GM12878 (cell line): ENCODE measurements around the gene ABCA2. TPM values are rescaled to one million over a fixed set of nuclear protein-coding genes. Genes with fewer than 3 reads are reported as not detected.

Source experiments
- BHLHE40 ChIP-seq, 2 experiments: fragments of 450-650 bp in 1 of 2; IDR thresholded peaks; 2 replicates each; pipeline ENCODE4 v1.6.1; 2011 to 2017; ENCODE audit warnings: low read depth in 2 of 2, borderline replicate concordance in 1 of 2, improper control_type of control experiment in 1 of 2, low read length in 1 of 2, mild to moderate bottlenecking in 1 of 2
- CREM ChIP-seq: IDR thresholded peaks from 2 replicates; pipeline ENCODE4 v1.6.1; 2014; ENCODE audit warnings: antibody characterized with exemption, low read depth
- E2F4 ChIP-seq: IDR thresholded peaks from 2 replicates; pipeline ENCODE4 v1.6.1; 2012; ENCODE audit warnings: low read depth, low read length, improper control_type of control experiment
- EGR1 ChIP-seq, 2 experiments: IDR thresholded peaks; 1 replicate in 1 of 2; 2 replicates in 1 of 2; pipeline ENCODE4 v1.6.1; 2011 to 2012; ENCODE audit warnings: low read depth in 2 of 2, low read length in 2 of 2, borderline replicate concordance in 1 of 2, mild to moderate bottlenecking in 1 of 2, moderate library complexity in 1 of 2
- ESRRA ChIP-seq: IDR thresholded peaks from 2 replicates; pipeline ENCODE4 v1.6.1; 2012; ENCODE audit warnings: mild to moderate bottlenecking, low read length, improper control_type of control experiment
- ETV6 ChIP-seq, 2 experiments: fragments of 450-650 bp in 1 of 2; IDR thresholded peaks in 1 of 2; conservative IDR thresholded peaks in 1 of 2; 2 replicates each; pipeline ENCODE4 v1.6.1; 2014; ENCODE audit warnings: antibody characterized with exemption in 1 of 2, borderline replicate concordance in 1 of 2, low read depth in 1 of 2, mild to moderate bottlenecking in 1 of 2, moderate library complexity in 1 of 2
- IKZF2 ChIP-seq, 2 experiments: fragments of 450-650 bp; IDR thresholded peaks; 2 replicates each; pipeline ENCODE4 v1.6.1; 2017; ENCODE audit warnings: mild to moderate bottlenecking in 2 of 2, moderate library complexity in 2 of 2
- IRF4 ChIP-seq: IDR thresholded peaks from 2 replicates; pipeline ENCODE4 v1.6.1; 2011; ENCODE audit warnings: low read depth, low read length
- PAX5 ChIP-seq: IDR thresholded peaks from 2 replicates; pipeline ENCODE4 v1.6.1; 2011; ENCODE audit warnings: low read depth, low read length, borderline replicate concordance
- PML ChIP-seq: IDR thresholded peaks from 2 replicates; pipeline ENCODE4 v1.6.1; 2012; ENCODE audit warnings: low read length, inconsistent platforms
- POLR2AphosphoS2 ChIP-seq: IDR thresholded peaks from 2 replicates; pipeline ENCODE4 v1.6.1; 2011; ENCODE audit warnings: low read depth, mild to moderate bottlenecking, low read length, improper control_type of control experiment, moderate library complexity
- RAD21 ChIP-seq: IDR thresholded peaks from 2 replicates; pipeline ENCODE4 v1.6.1; 2011; ENCODE audit warnings: mild to moderate bottlenecking, low read depth, low read length, moderate library complexity; ENCODE audit not compliant: insufficient read depth
- RBBP5 ChIP-seq: fragments of 200-600 bp; sonication (generic); conservative IDR thresholded peaks from 2 replicates; pipeline ENCODE4 v1.6.1; 2016
- SIX5 ChIP-seq: IDR thresholded peaks from 2 replicates; pipeline ENCODE4 v1.6.1; 2011; ENCODE audit warnings: mild to moderate bottlenecking, low read depth, low read length, moderate library complexity; ENCODE audit not compliant: severe bottlenecking
- SMARCA5 ChIP-seq: fragments of 450-650 bp; IDR thresholded peaks from 2 replicates; pipeline ENCODE4 v1.6.1; 2017; ENCODE audit warnings: mild to moderate bottlenecking
- SMC3 ChIP-seq: IDR thresholded peaks from 2 replicates; pipeline ENCODE4 v1.6.1; 2011; ENCODE audit warnings: low read length, improper control_type of control experiment, borderline replicate concordance
- SRF ChIP-seq, 2 experiments: IDR thresholded peaks; 2 replicates each; pipeline ENCODE4 v1.6.1; 2011; ENCODE audit warnings: low read depth in 2 of 2, low read length in 2 of 2, mild to moderate bottlenecking in 1 of 2, moderate library complexity in 1 of 2
- SUZ12 ChIP-seq: fragments of 200-600 bp; sonication (generic); IDR thresholded peaks from one replicate; pipeline ENCODE4 v1.6.1; 2018; ENCODE audit warnings: antibody characterized with exemption, mild to moderate bottlenecking; ENCODE audit not compliant: unreplicated experiment
- TCF3 ChIP-seq: IDR thresholded peaks from 2 replicates; pipeline ENCODE4 v1.6.1; 2012; ENCODE audit warnings: low read depth, mild to moderate bottlenecking, low read length, borderline replicate concordance; ENCODE audit not compliant: insufficient read depth
- TCF7 ChIP-seq: IDR thresholded peaks from 2 replicates; pipeline ENCODE4 v1.6.1; 2014; ENCODE audit warnings: antibody characterized with exemption, borderline replicate concordance
- YY1 ChIP-seq: IDR thresholded peaks from 2 replicates; pipeline ENCODE4 v1.6.1; 2011; ENCODE audit warnings: low read depth, mild to moderate bottlenecking, low read length
- ZNF622 ChIP-seq: fragments of 450-650 bp; IDR thresholded peaks from 2 replicates; pipeline ENCODE4 v1.6.1; 2017; ENCODE audit warnings: mild to moderate bottlenecking, inconsistent platforms
- polyA plus RNA-seq, 11 experiments: library from polyadenylated mRNA; depleted of rRNA in 4 of 11; unstranded in 6 of 11; stranded (reverse) in 5 of 11; fragments of >200 nt; fragmentation: Nextera tagmentation in 4 of 11; fragmentation: Illumina TruSeq in 1 of 11; extraction: Ambion mirVana in 4 of 11; extraction: Trizol in 1 of 11; gene quantifications; 1 replicate in 1 of 11; 2 replicates in 10 of 11; pipeline versions ENCODE4 v1.2.1 to v1.2.3, GENCODE V29; 2011 to 2016; ENCODE audit warnings: inconsistent platforms in 2 of 11, missing spikeins in 2 of 11, low read depth in 1 of 11
- total RNA-seq, 4 experiments: library from RNA; depleted of rRNA in 3 of 4; stranded (reverse); fragments of >200 nt in 3 of 4; fragmentation: Illumina TruSeq in 1 of 4; extraction: Trizol in 1 of 4; gene quantifications; 2 replicates each; pipeline versions ENCODE4 v1.2.1 to v1.2.3, GENCODE V29; 2013 to 2021
- TF ChIP-seq, protein P1 (sequence below): fragments of 450-650 bp; IDR thresholded peaks from 2 replicates; pipeline ENCODE4 v1.6.1; 2018; ENCODE audit warnings: borderline replicate concordance, mild to moderate bottlenecking; ENCODE audit not compliant: partially characterized antibody
- TF ChIP-seq, protein P2 (sequence below): fragments of 450-650 bp; formaldehyde crosslinking; IDR thresholded peaks from 2 replicates; pipeline ENCODE4 v1.4.0; 2022; ENCODE audit warnings: mild to moderate bottlenecking, moderate library complexity

ABCA2 gene
- total and polyA plus RNA-seq, 10 of the 15 experiments (the other 5 are each of a cell fraction or from before 2014, with no cell fraction given), result 0.13 to 2.6 (median 0.71) TPM; not detected in 2

DNA sequence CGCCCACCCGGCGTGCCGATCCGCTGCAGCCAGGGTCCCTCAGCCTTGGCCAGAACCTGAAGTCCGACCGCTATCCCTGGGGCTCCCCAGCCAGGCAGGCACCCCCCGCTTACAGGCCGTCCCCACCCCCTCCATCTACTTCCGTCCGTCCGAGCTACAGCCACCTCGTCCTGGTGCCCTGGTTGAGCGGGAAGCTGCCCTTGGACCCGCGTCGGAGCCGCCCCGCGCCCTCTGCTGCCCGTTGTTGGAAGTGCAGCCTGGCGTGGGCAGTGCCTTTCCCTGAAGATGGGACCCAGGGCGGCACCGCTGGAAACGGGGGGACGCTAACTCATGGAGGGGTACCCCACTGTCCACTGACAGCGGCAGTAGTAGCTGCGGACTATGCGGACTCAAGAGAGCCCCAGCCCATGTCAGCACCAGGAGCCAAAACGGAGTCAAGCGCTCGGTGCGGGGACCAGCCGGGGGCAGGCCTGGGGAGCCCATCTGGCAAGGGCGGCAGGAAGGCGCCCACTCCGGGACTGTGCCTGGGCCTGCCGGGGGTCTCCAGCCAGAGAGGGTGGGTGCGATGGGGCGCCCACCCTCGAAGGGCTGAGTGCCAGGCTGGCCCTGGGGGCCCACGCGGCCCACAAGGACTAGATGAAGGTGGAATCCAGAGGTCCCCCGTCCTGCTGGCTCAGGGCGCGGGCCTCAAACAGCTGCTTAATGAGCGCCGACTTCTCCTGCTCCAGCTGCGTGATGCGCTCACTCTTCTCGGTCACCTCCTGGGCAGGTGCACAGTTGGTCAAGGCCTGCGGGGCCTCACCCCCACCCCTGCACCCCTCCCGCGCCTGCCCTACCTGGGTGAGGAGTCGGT is 36.2 kb upstream of the ABCA2 start (continued):
- TF ChIP-seq, protein P1, sequence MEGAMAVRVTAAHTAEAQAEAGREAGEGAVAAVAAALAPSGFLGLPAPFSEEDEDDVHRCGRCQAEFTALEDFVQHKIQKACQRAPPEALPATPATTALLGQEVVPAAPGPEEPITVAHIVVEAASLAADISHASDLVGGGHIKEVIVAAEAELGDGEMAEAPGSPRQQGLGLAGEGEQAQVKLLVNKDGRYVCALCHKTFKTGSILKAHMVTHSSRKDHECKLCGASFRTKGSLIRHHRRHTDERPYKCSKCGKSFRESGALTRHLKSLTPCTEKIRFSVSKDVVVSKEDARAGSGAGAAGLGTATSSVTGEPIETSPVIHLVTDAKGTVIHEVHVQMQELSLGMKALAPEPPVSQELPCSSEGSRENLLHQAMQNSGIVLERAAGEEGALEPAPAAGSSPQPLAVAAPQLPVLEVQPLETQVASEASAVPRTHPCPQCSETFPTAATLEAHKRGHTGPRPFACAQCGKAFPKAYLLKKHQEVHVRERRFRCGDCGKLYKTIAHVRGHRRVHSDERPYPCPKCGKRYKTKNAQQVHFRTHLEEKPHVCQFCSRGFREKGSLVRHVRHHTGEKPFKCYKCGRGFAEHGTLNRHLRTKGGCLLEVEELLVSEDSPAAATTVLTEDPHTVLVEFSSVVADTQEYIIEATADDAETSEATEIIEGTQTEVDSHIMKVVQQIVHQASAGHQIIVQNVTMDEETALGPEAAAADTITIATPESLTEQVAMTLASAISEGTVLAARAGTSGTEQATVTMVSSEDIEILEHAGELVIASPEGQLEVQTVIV, result no peak
- TF ChIP-seq IKZF2 (IDR thresholded peaks at IDR 0.05) (no peak), TCF7 (no peak), PML (no peak), POLR2AphosphoS2 (no peak), SMC3 (peak; percentile 68), EGR1 (IDR thresholded peaks at IDR 0.05; ENCODE audit: borderline replicate concordance in 1 of 2, low read depth in 2 of 2, low read length in 2 of 2) (peak in 1 of 2 experiments; percentile 58; a peak in 2 of 3 replicates), RBBP5 (no peak), ZNF622 (no peak), SIX5 (no peak), SMARCA5 (no peak), RAD21 (peak; percentile 61), SUZ12 (no peak), YY1 (peak; percentile 51; the same call in 1 of the 2 replicates), E2F4 (no peak), TCF3 (no peak), PAX5 (no peak), ESRRA (no peak), ETV6 (conservative IDR thresholded peaks at IDR 0.05 in 1 of 2, IDR thresholded peaks at IDR 0.05 in 1 of 2; ENCODE audit: borderline replicate concordance in 1 of 2, low read depth in 1 of 2) (no peak), IRF4 (no peak), CREM (0 out of 2 replicates have a peak, but pooled peaks have one; percentile 18), SRF (IDR thresholded peaks at IDR 0.05; ENCODE audit: low read depth in 2 of 2, low read length in 2 of 2) (no peak), BHLHE40 (IDR thresholded peaks at IDR 0.05; ENCODE audit: borderline replicate concordance in 1 of 2, low read depth in 2 of 2, low read length in 1 of 2) (0 out of 4 replicates have a peak, but pooled peaks of 1 of the 2 experiments have one; percentile 7)
- TF ChIP-seq, protein P2, sequence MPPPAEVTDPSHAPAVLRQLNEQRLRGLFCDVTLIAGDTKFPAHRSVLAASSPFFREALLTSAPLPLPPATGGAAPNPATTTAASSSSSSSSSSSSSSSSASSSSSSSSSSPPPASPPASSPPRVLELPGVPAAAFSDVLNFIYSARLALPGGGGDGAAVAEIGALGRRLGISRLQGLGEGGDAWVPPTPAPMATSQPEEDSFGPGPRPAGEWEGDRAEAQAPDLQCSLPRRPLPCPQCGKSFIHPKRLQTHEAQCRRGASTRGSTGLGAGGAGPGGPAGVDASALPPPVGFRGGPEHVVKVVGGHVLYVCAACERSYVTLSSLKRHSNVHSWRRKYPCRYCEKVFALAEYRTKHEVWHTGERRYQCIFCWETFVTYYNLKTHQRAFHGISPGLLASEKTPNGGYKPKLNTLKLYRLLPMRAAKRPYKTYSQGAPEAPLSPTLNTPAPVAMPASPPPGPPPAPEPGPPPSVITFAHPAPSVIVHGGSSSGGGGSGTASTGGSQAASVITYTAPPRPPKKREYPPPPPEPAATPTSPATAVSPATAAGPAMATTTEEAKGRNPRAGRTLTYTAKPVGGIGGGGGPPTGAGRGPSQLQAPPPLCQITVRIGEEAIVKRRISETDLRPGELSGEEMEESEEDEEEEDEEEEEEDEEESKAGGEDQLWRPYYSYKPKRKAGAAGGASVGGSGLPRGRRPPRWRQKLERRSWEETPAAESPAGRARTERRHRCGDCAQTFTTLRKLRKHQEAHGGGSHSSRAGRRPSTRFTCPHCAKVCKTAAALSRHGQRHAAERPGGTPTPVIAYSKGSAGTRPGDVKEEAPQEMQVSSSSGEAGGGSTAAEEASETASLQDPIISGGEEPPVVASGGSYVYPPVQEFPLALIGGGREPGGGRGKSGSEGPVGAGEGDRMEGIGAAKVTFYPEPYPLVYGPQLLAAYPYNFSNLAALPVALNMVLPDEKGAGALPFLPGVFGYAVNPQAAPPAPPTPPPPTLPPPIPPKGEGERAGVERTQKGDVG (CRISPR knock-in tag), result no peak
